C4-2B (cell line): ENCODE results near the gene ATP6V1G2.

Experiments
- H3K27ac ChIP-seq: fragments of 450-650 bp; 2 replicates; pipeline ENCODE4 v1.5.1; 2017
- CTCF ChIP-seq: fragments of 450-650 bp; conservative IDR thresholded peaks from 2 replicates; pipeline ENCODE4 v1.5.1; 2017; ENCODE audit warnings: mild to moderate bottlenecking
- ZFX ChIP-seq: fragments of 450-650 bp; IDR thresholded peaks from 2 replicates; pipeline ENCODE4 v1.6.1; 2017

Gene ATP6V1G2

GRCh38 chr6:31529329-31530150 lies 16.9 kb downstream of the ATP6V1G2 start:
- H3K27ac ChIP-seq, result no peak overlapping the region
- TF ChIP-seq CTCF, result no peak
- TF ChIP-seq ZFX, result no peak

GRCh38 chr6:31528821-31529328 lies 17.5 kb downstream of the ATP6V1G2 start, which contains the start of gene MCCD1:
TSS of gene MCCD1 (plus strand) at chr6:31528962. CDS start at chr6:31529015, 53 bp downstream.
- TF ChIP-seq ZFX (no peak), CTCF (no peak)
- no peak within 1 kb of the TSS for H3K27ac ChIP-seq

- no peak overlapping the region for H3K27ac ChIP-seq
- no peak for TF ChIP-seq CTCF
- TF ChIP-seq ZFX, result no peak
These were observed 18.1 kb downstream of the ATP6V1G2 start for GRCh38 chr6:31528307-31528777.

GRCh38 chr6:31525932-31526591 lies 20.3 kb downstream of the ATP6V1G2 start:
- TF ChIP-seq CTCF, result no peak
- TF ChIP-seq ZFX, result no peak
- H3K27ac ChIP-seq, result no peak overlapping the region

GRCh38 chr6:31525553-31525931 lies 20.9 kb downstream of the ATP6V1G2 start:
- no peak for TF ChIP-seq CTCF
- TF ChIP-seq ZFX, result no peak
- no peak overlapping the region for H3K27ac ChIP-seq

- TF ChIP-seq CTCF (no peak), ZFX (no peak)
- no peak overlapping the region for H3K27ac ChIP-seq
These were observed 24.6 kb downstream of the ATP6V1G2 start for GRCh38 chr6:31521835-31522234.
